ENCODE data around the gene FOXA3. TPM values are rescaled to one million over a fixed set of nuclear protein-coding genes. Genes with fewer than 3 reads are reported as not detected.
A peak's percentile ranks its signal among the peaks of the same experiment; 100 is the strongest.

FOXA3 gene
- total RNA-seq, result 10 to 100 TPM; 14.1 to 33.7 (median 32.9) TPM
- long read RNA-seq, donor 1, transcript FOXA3-201 (2 exons, 1,989 nt), result major isoform, 23 of 26 reads
- long read RNA-seq, donor 1, partial matches to known transcripts, result 2 of 26 reads
- long read RNA-seq, donor 1, other reads (novel, unspliced or antisense), result 1 of 26 reads
- long read RNA-seq, donor 2, partial matches to known transcripts, result 1 of 4 reads
- long read RNA-seq, donor 2, other reads (novel, unspliced or antisense), result 0 of 4 reads

- TF ChIP-seq CTCF (IDR thresholded peaks at IDR 0.05), result peak; percentile 80
- Histone ChIP-seq H3K9me3 (no peaks in the 10 kb centered on the region), H3K4me1 (ENCODE audit: low read depth) (peaks cover 23% of the 10 kb centered on the region), H3K36me3 (ENCODE audit: low read depth) (no peaks in the 10 kb centered on the region), H3K4me3 (peak within 1 kb of the TSS; percentile 81)
- DNase-seq, result peak; percentile 74 to 90 (median 84)
- peak; percentile 76 for ATAC-seq
- intact Hi-C loops (cut with DNase I, micrococcal nuclease), result no loop called here
These were observed at the start of gene FOXA3 for GRCh38 chr19:45863840-45864628. Gene FOXA3, plus strand, starts transcription at chr19:45864326. Its CDS starts 131 bp downstream, at chr19:45864457.

GRCh38 chr19:45814851-45815480 is 49.2 kb upstream of the FOXA3 start, which contains the start of gene RSPH6A:
Gene RSPH6A, minus strand, starts transcription at chr19:45815308. Its CDS starts 132 bp downstream, at chr19:45815176.
- no peak for TF ChIP-seq CTCF (IDR thresholded peaks at IDR 0.05)
- H3K4me3 ChIP-seq, result no peak within 1 kb of the TSS
- ATAC-seq, result no peak
- no peaks in the 10 kb centered on the region for H3K9me3 ChIP-seq
- H3K36me3 ChIP-seq (ENCODE audit: low read depth), result no peaks in the 10 kb centered on the region
- DNase-seq, result no peak
- peaks cover 3% of the 10 kb centered on the region for H3K4me1 ChIP-seq (ENCODE audit: low read depth)
- intact Hi-C loops (cut with DNase I, micrococcal nuclease), result no loop called here

GRCh38 chr19:45815481-45816216 is 48.5 kb upstream of the FOXA3 start:
- H3K4me1 ChIP-seq (ENCODE audit: low read depth), result peaks cover 3% of the 10 kb centered on the region
- no peaks in the 10 kb centered on the region for H3K9me3 ChIP-seq
- intact Hi-C loops (cut with DNase I, micrococcal nuclease), result no loop called here
- no peak for TF ChIP-seq CTCF (IDR thresholded peaks at IDR 0.05)
- peak in 1 of 3 donors; percentile 34 for DNase-seq
- no peaks in the 10 kb centered on the region for H3K36me3 ChIP-seq (ENCODE audit: low read depth)
- no peak for ATAC-seq
- no peak overlapping the region for H3K4me3 ChIP-seq

- intact Hi-C loops (cut with DNase I, micrococcal nuclease), result no loop called here
- H3K9me3 ChIP-seq, result no peaks in the 10 kb centered on the region
- TF ChIP-seq CTCF (IDR thresholded peaks at IDR 0.05), result no peak
- no peak for ATAC-seq
- no peak overlapping the region for H3K4me3 ChIP-seq
- H3K4me1 ChIP-seq (ENCODE audit: low read depth), result peaks cover 3% of the 10 kb centered on the region
- H3K36me3 ChIP-seq (ENCODE audit: low read depth), result no peaks in the 10 kb centered on the region
- DNase-seq, result peak in 1 of 3 donors; percentile 38
These were observed 47.7 kb upstream of the FOXA3 start for GRCh38 chr19:45816236-45817009.

Data from mucosa of descending colon (tissue), 3 donors.